Caco-2 (cell line): ENCODE results near the gene SLC44A1. TPM values are rescaled to one million over a fixed set of nuclear protein-coding genes. Genes with fewer than 3 reads are reported as not detected.

Experiments used
- BruUV-seq: library from RNA; stranded (reverse); fragments of 400-500 nt; replicated peaks from 2 replicates; lab custom pipeline; 2021; lab: Mats Ljungman, UMichigan
- CTCF ChIA-PET: fragments of 300-600 bp; sonication (Branson Sonifier 250); formaldehyde crosslinking; loops from one replicate; lab custom pipeline; 2022; ENCODE audit warnings: antibody characterized with exemption; lab: Charles Lee
- POLR2A ChIA-PET: fragments of 300-600 bp; sonication (Branson Sonifier 250); formaldehyde crosslinking; loops from one replicate; lab custom pipeline; 2022; ENCODE audit warnings: antibody characterized with exemption; lab: Charles Lee
- DNase-seq, 2 experiments: peaks; one replicate each; pipeline versions ENCODE4 v3.0.0 to v3.0.0-alpha.2; 2020 to 2022
- H3K27me3 ChIP-seq: replicated peaks from 2 replicates; pipeline ENCODE4 v1.6.0; 2011; ENCODE audit warnings: low read length; ENCODE audit not compliant: control insufficient read depth, insufficient read depth
- H3K36me3 ChIP-seq: 2 replicates; pipeline ENCODE4 v1.5.1; 2011; ENCODE audit warnings: low read length; ENCODE audit not compliant: control insufficient read depth, insufficient read depth
- H3K4me1 ChIP-seq: fragments of 250-450 bp; sonication (Bioruptor Pico); 2 replicates; pipeline ENCODE4 v1.5.1; 2020; ENCODE audit warnings: mild to moderate bottlenecking
- H3K4me3 ChIP-seq: 2 replicates; pipeline ENCODE4 v1.5.1; 2011; ENCODE audit warnings: low read depth, mild to moderate bottlenecking, control low read depth, low read length
- H3K9me3 ChIP-seq: fragments of 250-450 bp; sonication (Bioruptor Pico); 2 replicates; pipeline ENCODE4 v1.5.1; 2020; ENCODE audit warnings: mild to moderate bottlenecking, moderate library complexity
- H3K27ac Mint-ChIP-seq: one replicate; pipeline ENCODE4 v1.8.0; 2022; ENCODE audit warnings: mixed read lengths; ENCODE audit not compliant: unreplicated experiment
- H3K27me3 Mint-ChIP-seq: one replicate; pipeline ENCODE4 v1.8.0; 2022; ENCODE audit warnings: mixed read lengths; ENCODE audit not compliant: insufficient read depth, unreplicated experiment
- H3K36me3 Mint-ChIP-seq: one replicate; pipeline ENCODE4 v1.8.0; 2022; ENCODE audit warnings: mild to moderate bottlenecking, mixed read lengths; ENCODE audit not compliant: insufficient read depth, unreplicated experiment
- H3K4me1 Mint-ChIP-seq: one replicate; pipeline ENCODE4 v1.8.0; 2022; ENCODE audit warnings: low read depth, mixed read lengths; ENCODE audit not compliant: unreplicated experiment
- H3K4me3 Mint-ChIP-seq: one replicate; pipeline ENCODE4 v1.8.0; 2022; ENCODE audit warnings: mild to moderate bottlenecking, moderate library complexity, mixed read lengths; ENCODE audit not compliant: unreplicated experiment
- H3K9me3 Mint-ChIP-seq: one replicate; pipeline ENCODE4 v1.8.0; 2022; ENCODE audit warnings: mixed read lengths; ENCODE audit not compliant: unreplicated experiment
- CTCF ChIP-seq, 2 experiments: fragments of 200-600 bp in 1 of 2; IDR thresholded peaks; 1 replicate in 1 of 2; 2 replicates in 1 of 2; pipeline versions ENCODE4 v1.5.1 to v1.8.0; 2011 to 2022; ENCODE audit warnings: antibody characterized with exemption in 1 of 2, control low read depth in 1 of 2, inconsistent platforms in 1 of 2, low read depth in 1 of 2, low read length in 1 of 2, mild to moderate bottlenecking in 1 of 2, moderate library complexity in 1 of 2; ENCODE audit not compliant: insufficient read depth in 1 of 2, severe bottlenecking in 1 of 2, unreplicated experiment in 1 of 2
- intact Hi-C: fragments of 100-400 bp; cut with micrococcal nuclease; formaldehyde crosslinking; loops from one replicate; pipeline ENCODE4 v1.10.0; 2022; ENCODE audit not compliant: unreplicated experiment
- total RNA-seq: library from RNA; stranded (reverse); gene quantifications from 2 replicates; pipeline ENCODE4 v1.2.3, GENCODE V29; 2022

SLC44A1 gene
- total RNA-seq, 1 experiment from 2014 or later: 45.8 TPM

- ChIA-PET POLR2A (no interaction called here), CTCF (no interaction called here)
- Mint-ChIP-seq H3K9me3 (no peaks in the 10 kb centered on the region), H3K27ac (no peak overlapping the region), H3K4me1 (no peaks in the 10 kb centered on the region), H3K36me3 (no peaks in the 10 kb centered on the region), H3K27me3 (no peaks in the 10 kb centered on the region), H3K4me3 (no peak overlapping the region)
- Histone ChIP-seq H3K4me3 (no peak overlapping the region), H3K27me3 (no peaks in the 10 kb centered on the region), H3K4me1 (peaks cover 5% of the 10 kb centered on the region; the same call in 1 of the 2 replicates), H3K36me3 (no peaks in the 10 kb centered on the region), H3K9me3 (no peaks in the 10 kb centered on the region)
- DNase-seq: no peak
- TF ChIP-seq CTCF (IDR thresholded peaks at IDR 0.05; ENCODE audit: insufficient read depth in 1 of 2, low read depth in 1 of 2, low read length in 1 of 2, severe bottlenecking in 1 of 2, unreplicated experiment in 1 of 2): no peak
- intact Hi-C loops: no loop called here
- BruUV-seq: no TSS peak
These were observed 129.3 kb downstream of the SLC44A1 start for GRCh38 chr9:105373723-105374122.

- POLR2A ChIA-PET: no interaction called here
- no peak overlapping the region for H3K4me3 ChIP-seq
- no peaks in the 10 kb centered on the region for H3K36me3 Mint-ChIP-seq
- TF ChIP-seq CTCF (IDR thresholded peaks at IDR 0.05; ENCODE audit: insufficient read depth in 1 of 2, low read depth in 1 of 2, low read length in 1 of 2, severe bottlenecking in 1 of 2, unreplicated experiment in 1 of 2): no peak
- BruUV-seq: no TSS peak
- CTCF ChIA-PET: no interaction called here
- no peak for DNase-seq
- no peak overlapping the region for H3K27ac Mint-ChIP-seq
- no peaks in the 10 kb centered on the region for H3K4me1 Mint-ChIP-seq
- H3K27me3 ChIP-seq: no peaks in the 10 kb centered on the region
- no peaks in the 10 kb centered on the region for H3K36me3 ChIP-seq
- peaks cover 3% of the 10 kb centered on the region; the same call in 1 of the 2 replicates for H3K4me1 ChIP-seq
- H3K9me3 ChIP-seq: no peaks in the 10 kb centered on the region
- no peaks in the 10 kb centered on the region for H3K27me3 Mint-ChIP-seq
- no peaks in the 10 kb centered on the region for H3K9me3 Mint-ChIP-seq
- intact Hi-C loops: no loop called here
- H3K4me3 Mint-ChIP-seq: no peak overlapping the region
These were observed 130.9 kb downstream of the SLC44A1 start for GRCh38 chr9:105375323-105375722.

- Mint-ChIP-seq H3K27ac (no peak overlapping the region), H3K27me3 (no peaks in the 10 kb centered on the region), H3K36me3 (peaks cover 9% of the 10 kb centered on the region), H3K4me1 (no peaks in the 10 kb centered on the region), H3K4me3 (no peak overlapping the region), H3K9me3 (no peaks in the 10 kb centered on the region)
- CTCF ChIA-PET: no interaction called here
- Histone ChIP-seq H3K9me3 (no peaks in the 10 kb centered on the region), H3K4me1 (no peaks in the 10 kb centered on the region), H3K27me3 (no peaks in the 10 kb centered on the region), H3K4me3 (no peak overlapping the region), H3K36me3 (no peaks in the 10 kb centered on the region; the same call in 1 of the 2 replicates)
- POLR2A ChIA-PET: no interaction called here
- BruUV-seq: no TSS peak
- intact Hi-C loops: no loop called here
- no peak for TF ChIP-seq CTCF (IDR thresholded peaks at IDR 0.05; ENCODE audit: insufficient read depth in 1 of 2, low read depth in 1 of 2, low read length in 1 of 2, severe bottlenecking in 1 of 2, unreplicated experiment in 1 of 2)
- DNase-seq: no peak
These were observed 132.4 kb downstream of the SLC44A1 start for GRCh38 chr9:105376893-105377292.
